Jurkat, Clone E6-1 (cell line): ENCODE data around the gene SFXN4. TPM values are rescaled to one million over a fixed set of nuclear protein-coding genes. Genes with fewer than 3 reads are reported as not detected.

Experiments used
- DNase-seq: peaks from one replicate; pipeline ENCODE4 v3.0.0-alpha.2; 2011; ENCODE audit warnings: low read depth, low spot score
- H3K4me3 ChIP-seq: 2 replicates; pipeline ENCODE4 v1.5.1; 2011; ENCODE audit warnings: mild to moderate bottlenecking, low read length, control low read depth, moderate library complexity
- polyA plus RNA-seq: library from polyadenylated mRNA; unstranded; fragments of >200 nt; gene quantifications from one replicate; pipeline ENCODE4 v1.2.1, GENCODE V29; 2012; ENCODE audit warnings: missing spikeins; ENCODE audit not compliant: insufficient read length, insufficient read depth

SFXN4 gene
- polyA plus RNA-seq = 47.1 TPM

GRCh38 chr10:119165171-119166117, at the start of gene SFXN4:
Gene SFXN4, minus strand, starts transcription at chr10:119165714. Its CDS starts 67 bp downstream, at chr10:119165647.
- H3K4me3 ChIP-seq = peak within 1 kb of the TSS; percentile 87
- peak; percentile 53 for DNase-seq

GRCh38 chr10:119211625-119212441, 46.3 kb upstream of the SFXN4 start:
- H3K4me3 ChIP-seq = peak overlapping the region; percentile 49
- peak; percentile 83 for DNase-seq

GRCh38 chr10:119211176-119211575, 45.7 kb upstream of the SFXN4 start:
- H3K4me3 ChIP-seq = peak overlapping the region; percentile 49
- DNase-seq = no peak

- no peak for DNase-seq
- no peak overlapping the region for H3K4me3 ChIP-seq
Measured at GRCh38 chr10:119210633-119211032, 45.1 kb upstream of the SFXN4 start.

- no peak for DNase-seq
- peak overlapping the region; percentile 78 for H3K4me3 ChIP-seq
Measured at GRCh38 chr10:119209736-119210355, 44.3 kb upstream of the SFXN4 start.

- H3K4me3 ChIP-seq = peak overlapping the region; percentile 78
- no peak for DNase-seq
Measured at GRCh38 chr10:119209035-119209735, 43.7 kb upstream of the SFXN4 start.

GRCh38 chr10:119208553-119208940, 43.0 kb upstream of the SFXN4 start:
- no peak for DNase-seq
- H3K4me3 ChIP-seq = peak overlapping the region; percentile 78

- peak overlapping the region; percentile 78 for H3K4me3 ChIP-seq
- DNase-seq = no peak
Measured at GRCh38 chr10:119207713-119208552, 42.4 kb upstream of the SFXN4 start.

- peak within 1 kb of the TSS; percentile 78 for H3K4me3 ChIP-seq
- DNase-seq = peak; percentile 98
Measured at GRCh38 chr10:119207366-119207666, 41.8 kb upstream of the SFXN4 start, which contains the start of gene GRK5. Gene GRK5, plus strand, starts transcription at chr10:119207571. Its CDS starts 347 bp downstream, at chr10:119207918.

- H3K4me3 ChIP-seq = peak overlapping the region; percentile 64
- DNase-seq = no peak
Measured at GRCh38 chr10:119206603-119207365, 41.3 kb upstream of the SFXN4 start.

- DNase-seq = no peak
- H3K4me3 ChIP-seq = peak overlapping the region; percentile 64
Measured at GRCh38 chr10:119205894-119206602, 40.5 kb upstream of the SFXN4 start.

GRCh38 chr10:119203006-119203405, 37.5 kb upstream of the SFXN4 start:
- no peak for DNase-seq
- no peak overlapping the region for H3K4me3 ChIP-seq

- no peak overlapping the region for H3K4me3 ChIP-seq
- DNase-seq = no peak
Measured at GRCh38 chr10:119201233-119201632, 35.7 kb upstream of the SFXN4 start.

GRCh38 chr10:119199231-119199992, 33.9 kb upstream of the SFXN4 start:
- peak; percentile 82 for DNase-seq
- H3K4me3 ChIP-seq = no peak overlapping the region

- H3K4me3 ChIP-seq = no peak overlapping the region
- no peak for DNase-seq
Measured at GRCh38 chr10:119198438-119198837, 32.9 kb upstream of the SFXN4 start.

- H3K4me3 ChIP-seq = no peak overlapping the region
- no peak for DNase-seq
Measured at GRCh38 chr10:119197921-119198320, 32.4 kb upstream of the SFXN4 start.
